Neural cell (in vitro differentiated cells): ENCODE measurements around the gene MYLK.

ENCODE experiments used
- CTCF ChIP-seq: fragments of 450-650 bp; IDR thresholded peaks from 2 replicates; pipeline ENCODE4 v1.5.1; 2014; ENCODE audit warnings: antibody characterized with exemption, mild to moderate bottlenecking, moderate library complexity; ENCODE audit not compliant: poor library complexity, severe bottlenecking
- EP300 ChIP-seq: fragments of 450-650 bp; conservative IDR thresholded peaks from 2 replicates; pipeline ENCODE4 v1.6.1; 2014; ENCODE audit warnings: antibody characterized with exemption, mild to moderate bottlenecking, moderate library complexity; ENCODE audit not compliant: poor library complexity, severe bottlenecking
- EZH2 ChIP-seq: fragments of 200-600, 300-800 bp; shearing (Covaris generic), sonication (generic); IDR thresholded peaks from 2 replicates; pipeline ENCODE4 v1.6.1; 2014; ENCODE audit warnings: antibody characterized with exemption, low read length, borderline replicate concordance, mild to moderate bottlenecking; ENCODE audit not compliant: insufficient read depth, poor library complexity, severe bottlenecking

GRCh38 chr3:123762805-123763204, 121.3 kb downstream of the MYLK start:
- TF ChIP-seq EP300 (no peak), CTCF (no peak), EZH2 (no peak)
